ENCODE results near the gene CPXM1.

DNA sequence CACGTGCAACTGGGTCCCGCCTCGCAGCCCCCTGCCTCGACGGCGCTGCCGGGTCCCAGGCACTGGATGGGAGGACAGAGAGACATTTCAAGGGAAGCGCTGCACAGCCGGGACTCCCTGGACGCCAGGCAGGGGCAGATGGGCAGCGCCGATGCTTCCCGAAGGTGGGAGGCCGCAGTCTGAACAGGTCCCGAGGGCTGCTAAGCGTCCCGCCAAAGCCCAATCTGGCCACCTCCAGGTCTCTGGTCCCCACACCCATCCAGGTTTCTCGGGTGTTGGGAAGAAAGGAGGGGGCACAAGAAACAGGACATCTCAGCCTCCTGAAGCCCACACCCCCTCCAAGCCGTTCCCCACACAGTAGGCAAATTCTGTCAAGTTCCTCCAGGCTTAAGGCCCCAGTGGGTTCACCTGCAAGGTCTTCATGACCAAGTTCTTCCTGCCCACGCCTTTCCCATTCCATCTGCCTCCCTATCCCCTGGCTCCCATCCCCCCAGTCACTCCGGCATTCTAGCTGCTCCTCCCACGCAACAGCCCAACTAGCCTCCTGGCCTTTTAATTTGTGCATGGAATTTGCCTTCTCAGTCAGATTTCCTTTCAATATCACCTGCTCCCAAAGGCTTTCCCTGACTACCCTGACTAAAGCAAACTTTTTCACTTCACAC, 5.4 kb upstream of the CPXM1 start:
- TF ChIP-seq, protein P1, sequence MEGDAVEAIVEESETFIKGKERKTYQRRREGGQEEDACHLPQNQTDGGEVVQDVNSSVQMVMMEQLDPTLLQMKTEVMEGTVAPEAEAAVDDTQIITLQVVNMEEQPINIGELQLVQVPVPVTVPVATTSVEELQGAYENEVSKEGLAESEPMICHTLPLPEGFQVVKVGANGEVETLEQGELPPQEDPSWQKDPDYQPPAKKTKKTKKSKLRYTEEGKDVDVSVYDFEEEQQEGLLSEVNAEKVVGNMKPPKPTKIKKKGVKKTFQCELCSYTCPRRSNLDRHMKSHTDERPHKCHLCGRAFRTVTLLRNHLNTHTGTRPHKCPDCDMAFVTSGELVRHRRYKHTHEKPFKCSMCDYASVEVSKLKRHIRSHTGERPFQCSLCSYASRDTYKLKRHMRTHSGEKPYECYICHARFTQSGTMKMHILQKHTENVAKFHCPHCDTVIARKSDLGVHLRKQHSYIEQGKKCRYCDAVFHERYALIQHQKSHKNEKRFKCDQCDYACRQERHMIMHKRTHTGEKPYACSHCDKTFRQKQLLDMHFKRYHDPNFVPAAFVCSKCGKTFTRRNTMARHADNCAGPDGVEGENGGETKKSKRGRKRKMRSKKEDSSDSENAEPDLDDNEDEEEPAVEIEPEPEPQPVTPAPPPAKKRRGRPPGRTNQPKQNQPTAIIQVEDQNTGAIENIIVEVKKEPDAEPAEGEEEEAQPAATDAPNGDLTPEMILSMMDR (IDR thresholded peaks at IDR 0.05; ENCODE audit: extremely low read depth in 1 of 2, insufficient read depth in 1 of 2, low read depth in 1 of 2, low read length in 2 of 2), result no peak
- TF ChIP-seq POLR2AphosphoS5 (IDR thresholded peaks at IDR 0.05; ENCODE audit: insufficient read depth, low read depth, low read length), result no peak
- no peak for TF ChIP-seq POLR2A (IDR thresholded peaks at IDR 0.05; ENCODE audit: low read depth, low read length)
- TF ChIP-seq, protein P2, sequence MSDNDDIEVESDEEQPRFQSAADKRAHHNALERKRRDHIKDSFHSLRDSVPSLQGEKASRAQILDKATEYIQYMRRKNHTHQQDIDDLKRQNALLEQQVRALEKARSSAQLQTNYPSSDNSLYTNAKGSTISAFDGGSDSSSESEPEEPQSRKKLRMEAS (IDR thresholded peaks at IDR 0.05; ENCODE audit: insufficient read depth, insufficient read length), result no peak
- no peak for TF ChIP-seq MYC (IDR thresholded peaks at IDR 0.05; ENCODE audit: low read depth, low read length)
- TF ChIP-seq GATA2 (IDR thresholded peaks at IDR 0.05; ENCODE audit: insufficient read depth, insufficient read length, low read depth, low read length), result no peak
- TF ChIP-seq EZH2 (IDR thresholded peaks at IDR 0.05; ENCODE audit: borderline replicate concordance, low read depth, low read length, severe bottlenecking), result peak; percentile 82

All from endothelial cell of umbilical vein (primary cell).